Measurements from ENCODE around the gene PTPRN2. TPM values are rescaled to one million over a fixed set of nuclear protein-coding genes. Genes with fewer than 3 reads are reported as not detected.
"Not testable (repeated sequence)": the region's sequence is repeated elsewhere in the genome, so short reads cannot be mapped to it uniquely, and the experiment has no call there.

PTPRN2 gene
- total RNA-seq, 1 experiment from 2014 or later = 2.1 TPM

GRCh38 chr7:157936976-157937375, 650.6 kb downstream of the PTPRN2 start:
- ATAC-seq (no peak), DNase-seq (ENCODE audit: low read depth, low spot score) (no peak)
- ChIA-PET CTCF (no interaction called here), POLR2A (no interaction called here), RAD21 (ENCODE audit: low non-redundant PET in 1 of 2, low total read pairs in 2 of 2, uncharacterized antibody in 2 of 2, unreplicated experiment in 2 of 2) (no interaction called here)
- no peak overlapping the region for H3K9ac ChIP-seq (ENCODE audit: low read length)
- H3K27me3 ChIP-seq (ENCODE audit: insufficient read depth, low read length) = no peaks in the 10 kb centered on the region
- no peak overlapping the region for H3K27ac ChIP-seq (ENCODE audit: low read depth, low read length)
- no peaks in the 10 kb centered on the region for H3K79me2 ChIP-seq (ENCODE audit: insufficient read depth, low read length)
- intact Hi-C loops (cut with micrococcal nuclease) = loop anchor here (10.0 kb wide), 1 partner anchor 372 kb away; no protein-coding TSS in a partner anchor
- H3K9me2 ChIP-seq (ENCODE audit: insufficient read depth) = no peaks in the 10 kb centered on the region
- H3K36me3 ChIP-seq (ENCODE audit: control insufficient read depth in 1 of 2, insufficient read depth in 2 of 2, low read length in 2 of 2) = no peaks in the 10 kb centered on the region
- peaks cover 4% of the 10 kb centered on the region; the same call in 1 of the 2 replicates for H4K20me1 ChIP-seq (ENCODE audit: insufficient read depth)
- no peak for TF ChIP-seq CTCF (IDR thresholded peaks at IDR 0.05 in 2 of 3, conservative IDR thresholded peaks at IDR 0.05 in 1 of 3; ENCODE audit: borderline replicate concordance in 1 of 3, insufficient read depth in 1 of 3, low read depth in 2 of 3, low read length in 2 of 3)
- TF ChIP-seq YY1 (IDR thresholded peaks at IDR 0.05; ENCODE audit: extremely low read depth, insufficient replicate concordance, low read depth, low read length) = no peak
- no peak for TF ChIP-seq ZNF274 (IDR thresholded peaks at IDR 0.05; ENCODE audit: low read depth, low read length)
- no peak for TF ChIP-seq TCF7L2 (IDR thresholded peaks at IDR 0.05; ENCODE audit: borderline replicate concordance, extremely low read depth, insufficient read depth, insufficient read length)
- no peak for TF ChIP-seq ZFX (IDR thresholded peaks at IDR 0.05)
- TF ChIP-seq SIN3A (IDR thresholded peaks at IDR 0.05; ENCODE audit: low read depth) = no peak
- TF ChIP-seq SP1 (IDR thresholded peaks at IDR 0.05; ENCODE audit: low read depth) = no peak
- no peak for TF ChIP-seq CEBPB (IDR thresholded peaks at IDR 0.05; ENCODE audit: low read depth)
- TF ChIP-seq ZBTB33 (IDR thresholded peaks at IDR 0.05; ENCODE audit: extremely low read depth, insufficient replicate concordance, low read length) = no peak
- no peak for TF ChIP-seq REST (IDR thresholded peaks at IDR 0.05; ENCODE audit: low read depth)
- no peak for TF ChIP-seq RAD21 (IDR thresholded peaks at IDR 0.05; ENCODE audit: low read depth)
- no peak for TF ChIP-seq SRF (IDR thresholded peaks at IDR 0.05; ENCODE audit: low read depth)
- TF ChIP-seq POLR2A (IDR thresholded peaks at IDR 0.05; ENCODE audit: borderline replicate concordance, extremely low read depth, insufficient read depth, insufficient read length) = no peak
- no TSS peak for BruUV-seq (replicated peaks)
- H3K4me3 ChIP-seq (replicated peaks in 1 of 2; ENCODE audit: low read depth in 1 of 2, low read length in 2 of 2) = no peak overlapping the region
- H3K9me3 ChIP-seq (ENCODE audit: control insufficient read depth in 1 of 2, insufficient read depth in 1 of 2, low read depth in 1 of 2, low read length in 2 of 2) = no peaks in the 10 kb centered on the region
- H3K4me2 ChIP-seq (ENCODE audit: low read length) = no peak overlapping the region
- H3K4me1 ChIP-seq (ENCODE audit: control insufficient read depth in 1 of 2, insufficient read depth in 2 of 2, low read length in 2 of 2) = peaks cover 0 to 3% of the 10 kb centered on the region in 2 experiments; a peak in 2 of 4 replicates
- H2AFZ ChIP-seq (ENCODE audit: low read depth, low read length, poor library complexity, severe bottlenecking) = no peak overlapping the region

GRCh38 chr7:157935721-157936120, 651.9 kb downstream of the PTPRN2 start:
- H3K79me2 ChIP-seq (ENCODE audit: insufficient read depth, low read length); H2AFZ ChIP-seq (ENCODE audit: low read depth, low read length, poor library complexity, severe bottlenecking); ATAC-seq; H3K4me1 ChIP-seq (ENCODE audit: control insufficient read depth in 1 of 2, insufficient read depth in 2 of 2, low read length in 2 of 2); H3K9me3 ChIP-seq (ENCODE audit: control insufficient read depth in 1 of 2, insufficient read depth in 1 of 2, low read depth in 1 of 2, low read length in 2 of 2); POLR2A ChIA-PET; H4K20me1 ChIP-seq (ENCODE audit: insufficient read depth); H3K4me3 ChIP-seq (replicated peaks in 1 of 2; ENCODE audit: low read depth in 1 of 2, low read length in 2 of 2); H3K9me2 ChIP-seq (ENCODE audit: insufficient read depth); H3K27ac ChIP-seq (ENCODE audit: low read depth, low read length); H3K36me3 ChIP-seq (ENCODE audit: control insufficient read depth in 1 of 2, insufficient read depth in 2 of 2, low read length in 2 of 2); BruUV-seq (replicated peaks); H3K9ac ChIP-seq (ENCODE audit: low read length); DNase-seq (ENCODE audit: low read depth, low spot score); CTCF ChIA-PET; RAD21 ChIA-PET (ENCODE audit: low non-redundant PET in 1 of 2, low total read pairs in 2 of 2, uncharacterized antibody in 2 of 2, unreplicated experiment in 2 of 2); H3K4me2 ChIP-seq (ENCODE audit: low read length); H3K27me3 ChIP-seq (ENCODE audit: insufficient read depth, low read length): not testable (repeated sequence)
- intact Hi-C loops (cut with micrococcal nuclease) = loop anchor here (10.0 kb wide), 1 partner anchor 371 kb away; no protein-coding TSS in a partner anchor
